Pancreas (tissue), 10 donors: ENCODE measurements around the gene SLC26A11. TPM values are rescaled to one million over a fixed set of nuclear protein-coding genes. Genes with fewer than 3 reads are reported as not detected.

ENCODE experiments used
- ATAC-seq, 4 donors: fragments of 200-7000 bp; cut with Tn5 transposase; one replicate each; pipeline versions ENCODE4 v1.8.0 to v1.9.1; 2020; ENCODE audit warnings: mild to moderate bottlenecking in 4 of 4, moderate library complexity in 4 of 4
- DNase-seq, 6 donors: peaks; one replicate each; pipeline ENCODE4 v3.0.0-alpha.2; 2020
- FAIRE-seq: peaks from 2 replicates; lab custom pipeline; 2012; peaks lifted over from hg19 to GRCh38; lab: Jason Lieb, UNC
- H3K27ac ChIP-seq, 4 donors: fragments of 200-600 bp; sonication (generic); 1 replicate in 3 of 4; 2 replicates in 1 of 4; pipeline versions ENCODE4 v1.5.0 to v1.8.0; 2020
- H3K27me3 ChIP-seq, 4 donors: fragments of 200-600 bp; one replicate each; pipeline ENCODE4 v1.8.0; 2021
- H3K36me3 ChIP-seq, 3 donors: fragments of 200-600 bp; sonication (generic) in 1 of 3; one replicate each; pipeline versions ENCODE4 v1.5.0 to v1.8.0; 2020 to 2021
- H3K4me1 ChIP-seq, 3 donors: fragments of 200-600 bp; one replicate each; pipeline ENCODE4 v1.8.0; 2021
- H3K4me3 ChIP-seq, 4 donors: fragments of 200-600 bp; sonication (generic) in 2 of 4; one replicate each; pipeline versions ENCODE4 v1.5.0 to v1.8.0; 2020 to 2021
- H3K9me3 ChIP-seq, 4 donors: fragments of 200-600 bp; one replicate each; pipeline ENCODE4 v1.8.0; 2021
- WGBS, 2 donors: extraction: QIAGEN DNeasy Blood & Tissue Kit; methylation state at CpG; one replicate each; pipeline ENCODE4 v1.1.7; 2013; 5-methylcytosine and 5-hydroxymethylcytosine counted together
- intact Hi-C, 3 donors: fragments of 100-400 bp; cut with DNase I; formaldehyde crosslinking; loops; one replicate each; pipeline versions ENCODE4 v1.11.1 to v1.14.2; 2022
- polyA plus RNA-seq, 2 donors: library from polyadenylated mRNA; stranded (reverse); fragments of 200-250 nt; gene quantifications; one replicate each; pipeline ENCODE4 v1.2.3, GENCODE V29; 2013
- total RNA-seq, 6 donors: library from RNA; stranded (reverse); fragmentation: NEBNext Ultra II Directional in 4 of 6; extraction: Animal tissue kit (Norgen Biotek cat#: 25700) in 4 of 6; gene quantifications; one replicate each; pipeline versions ENCODE4 v1.2.1 to v1.2.4, GENCODE V29; 2021 to 2023
- TF ChIP-seq, protein P1 (sequence below), 4 donors: fragments of 200-600 bp; sonication (generic) in 3 of 4; IDR thresholded peaks; one replicate each; pipeline versions ENCODE4 v1.5.0 to v1.8.0; 2021; ENCODE audit warnings: antibody characterized with exemption in 4 of 4
- donor health status: healthy with polysubstance abuse.
- donor health status: DM: no; HTN: no; CAD: no; lungs with moderate emphysema.
- donor health status: DM: no; HTN: no; CAD: no.
- donor health status: control.
- donor health status: control.
- donor health status: Bipolar disorder and iron deficiency.
- donor health status: DM: yes; HTN: yes; CAD: no.
- donor health status: DM: no; HTN: no; CAD: no.
- donor health status: DM: no; HTN: no; CAD: no.
- donor health status: DM: yes; HTN: yes; CAD: no.

SLC26A11 gene
- total and polyA plus RNA-seq, 8 donors: 5.1 to 23.6 (median 8.8) TPM

DNA sequence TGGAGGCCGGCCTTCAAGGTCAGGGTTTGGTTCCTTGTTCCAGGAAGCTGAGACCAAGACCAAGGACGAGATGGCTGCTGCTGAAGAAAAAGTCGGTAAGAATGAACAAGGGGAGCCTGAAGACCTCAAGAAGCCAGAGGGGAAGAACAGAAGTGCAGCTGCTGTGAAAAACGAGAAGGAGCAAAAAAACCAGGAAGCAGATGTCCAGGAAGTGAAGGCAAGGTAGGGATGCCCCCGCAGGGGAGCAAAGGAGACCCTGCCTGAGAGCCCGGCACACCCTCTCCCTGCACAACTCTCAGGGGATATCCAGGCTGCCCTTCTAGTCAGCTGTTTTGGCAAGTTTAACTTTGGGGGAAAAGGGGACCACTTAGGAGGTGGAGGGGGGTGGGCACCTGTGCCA lies 69.4 kb downstream of the SLC26A11 start:
- H3K9me3 ChIP-seq: no peaks in the 10 kb centered on the region
- intact Hi-C loops: no loop called here
- no peaks in the 10 kb centered on the region for H3K4me1 ChIP-seq
- H3K36me3 ChIP-seq: peaks cover 0 to 57% (median 15%) of the 10 kb centered on the region in 3 donors
- H3K27me3 ChIP-seq: no peaks in the 10 kb centered on the region
- no peak for FAIRE-seq
- WGBS, 2 donors: 61 to 65% methylated on average over 6 of the region's 6 CpGs
- no peak for DNase-seq
- ATAC-seq: no peak
- no peak overlapping the region for H3K27ac ChIP-seq
- no peak overlapping the region for H3K4me3 ChIP-seq
- TF ChIP-seq, protein P1, sequence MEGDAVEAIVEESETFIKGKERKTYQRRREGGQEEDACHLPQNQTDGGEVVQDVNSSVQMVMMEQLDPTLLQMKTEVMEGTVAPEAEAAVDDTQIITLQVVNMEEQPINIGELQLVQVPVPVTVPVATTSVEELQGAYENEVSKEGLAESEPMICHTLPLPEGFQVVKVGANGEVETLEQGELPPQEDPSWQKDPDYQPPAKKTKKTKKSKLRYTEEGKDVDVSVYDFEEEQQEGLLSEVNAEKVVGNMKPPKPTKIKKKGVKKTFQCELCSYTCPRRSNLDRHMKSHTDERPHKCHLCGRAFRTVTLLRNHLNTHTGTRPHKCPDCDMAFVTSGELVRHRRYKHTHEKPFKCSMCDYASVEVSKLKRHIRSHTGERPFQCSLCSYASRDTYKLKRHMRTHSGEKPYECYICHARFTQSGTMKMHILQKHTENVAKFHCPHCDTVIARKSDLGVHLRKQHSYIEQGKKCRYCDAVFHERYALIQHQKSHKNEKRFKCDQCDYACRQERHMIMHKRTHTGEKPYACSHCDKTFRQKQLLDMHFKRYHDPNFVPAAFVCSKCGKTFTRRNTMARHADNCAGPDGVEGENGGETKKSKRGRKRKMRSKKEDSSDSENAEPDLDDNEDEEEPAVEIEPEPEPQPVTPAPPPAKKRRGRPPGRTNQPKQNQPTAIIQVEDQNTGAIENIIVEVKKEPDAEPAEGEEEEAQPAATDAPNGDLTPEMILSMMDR (IDR thresholded peaks at IDR 0.05): no peak

DNA sequence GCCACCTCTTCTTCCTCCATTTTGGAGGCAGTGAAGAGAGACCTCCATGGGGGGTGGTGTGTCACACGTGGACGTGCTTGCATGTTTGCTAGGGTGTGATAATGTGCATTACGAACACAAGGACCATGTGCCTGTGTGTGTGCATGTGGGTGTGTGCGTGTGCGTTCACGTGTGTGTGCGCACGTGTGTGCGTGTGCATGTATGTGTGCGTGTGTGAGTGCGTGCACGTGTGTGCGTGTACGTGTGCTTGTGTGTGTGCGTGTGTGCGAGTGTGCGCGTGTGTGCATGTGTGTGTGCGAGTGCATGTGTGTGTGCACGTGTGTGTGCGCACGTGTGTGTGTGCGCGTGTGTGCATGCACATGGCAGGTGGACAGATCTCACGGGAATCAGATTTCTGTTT lies 69.9 kb downstream of the SLC26A11 start:
- WGBS, 2 donors: 85 to 95% methylated on average over 25 of the region's 25 CpGs
- Histone ChIP-seq H3K4me1 (no peaks in the 10 kb centered on the region), H3K27ac (no peak overlapping the region), H3K27me3 (no peaks in the 10 kb centered on the region), H3K9me3 (no peaks in the 10 kb centered on the region), H3K36me3 (peaks cover 0 to 60% (median 18%) of the 10 kb centered on the region in 3 donors), H3K4me3 (no peak overlapping the region)
- no peak for FAIRE-seq
- no peak for ATAC-seq
- no peak for DNase-seq
- TF ChIP-seq, protein P1 (IDR thresholded peaks at IDR 0.05): no peak
- intact Hi-C loops: no loop called here

DNA sequence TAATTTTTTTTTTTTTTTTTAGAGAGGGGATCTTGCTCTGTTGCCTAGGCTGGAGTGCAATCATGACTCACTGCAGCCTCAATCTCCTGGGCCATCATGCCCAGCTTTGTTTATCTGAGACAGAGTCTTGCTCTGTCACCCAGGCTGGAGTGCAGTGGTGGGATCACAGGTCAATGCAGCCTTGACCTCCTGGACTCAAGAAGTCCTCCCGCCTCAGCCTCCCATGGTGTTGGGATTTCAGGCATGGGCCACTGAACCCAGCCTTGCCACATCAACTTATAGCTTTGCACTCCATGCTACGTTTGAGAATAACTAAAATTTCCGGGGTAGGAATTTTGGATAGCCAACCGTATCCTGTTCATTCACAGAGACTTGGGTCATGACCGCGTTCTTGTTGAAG lies 71.0 kb downstream of the SLC26A11 start:
- 91 to 95% methylated on average over 6 of the region's 6 CpGs for WGBS, 2 donors
- FAIRE-seq: no peak
- TF ChIP-seq, protein P1 (IDR thresholded peaks at IDR 0.05): no peak
- Histone ChIP-seq H3K36me3 (peaks cover 0 to 71% (median 18%) of the 10 kb centered on the region in 3 donors), H3K27me3 (no peaks in the 10 kb centered on the region), H3K9me3 (no peaks in the 10 kb centered on the region), H3K4me3 (no peak overlapping the region), H3K27ac (no peak overlapping the region), H3K4me1 (no peaks in the 10 kb centered on the region)
- intact Hi-C loops: no loop called here
- DNase-seq: peak in 1 of 6 donors; percentile 5
- no peak for ATAC-seq

DNA sequence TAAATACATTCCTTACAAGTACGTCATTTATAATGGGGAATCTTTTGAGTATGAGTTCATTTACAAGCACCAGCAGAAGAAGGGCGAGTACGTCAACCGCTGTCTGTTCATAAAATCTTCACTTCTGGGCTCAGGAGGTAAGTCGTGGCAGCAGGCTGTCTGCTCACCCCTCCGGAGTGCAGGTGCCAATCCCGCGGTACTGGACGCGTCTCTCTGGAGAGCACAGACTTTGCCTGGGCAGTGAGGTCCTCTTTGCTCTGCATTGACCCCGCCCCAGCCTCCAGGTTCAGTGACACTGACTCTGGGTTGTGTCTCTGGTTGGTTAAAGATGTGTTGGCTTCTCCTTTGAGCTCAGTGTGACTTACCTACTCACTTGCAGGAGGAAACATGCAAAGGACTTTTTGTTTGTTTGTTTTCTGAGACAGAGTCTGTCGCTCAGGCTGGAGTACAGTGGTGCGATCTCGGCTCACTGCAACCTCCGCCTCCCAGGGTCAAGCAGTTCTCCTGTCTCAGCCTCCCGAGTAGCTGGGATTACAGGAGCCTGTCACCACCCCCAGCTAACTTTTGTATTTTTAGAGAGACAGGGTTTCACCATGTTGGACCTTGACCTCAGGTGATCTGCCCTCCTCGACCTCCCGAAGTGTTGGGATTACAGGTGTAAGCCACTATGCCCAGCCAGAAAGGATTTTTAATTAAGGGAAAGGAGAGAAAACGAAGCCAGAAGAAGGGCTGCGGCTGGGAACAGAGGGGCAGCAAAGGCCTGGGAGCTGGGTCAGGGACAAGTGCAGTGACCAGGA lies 71.7 kb downstream of the SLC26A11 start:
- DNase-seq: peak in 1 of 6 donors; percentile 13
- intact Hi-C loops: no loop called here

More for the DNA sequence above, 71.7 kb downstream of the SLC26A11 start:
- Histone ChIP-seq H3K4me3 (no peak overlapping the region), H3K9me3 (no peaks in the 10 kb centered on the region), H3K27ac (no peak overlapping the region), H3K4me1 (no peaks in the 10 kb centered on the region), H3K27me3 (no peaks in the 10 kb centered on the region), H3K36me3 (peaks cover 0 to 77% (median 22%) of the 10 kb centered on the region in 3 donors)
- no peak for ATAC-seq
- WGBS, 2 donors: 90 to 91% methylated on average over 20 of the region's 20 CpGs
- TF ChIP-seq, protein P1 (IDR thresholded peaks at IDR 0.05): no peak
- no peak for FAIRE-seq
